Activated naive CD8-positive, alpha-beta T cell treated with anti-CD3 and anti-CD28 coated beads, Interleukin-2, amount 50 U/mL, for 16 hours (primary cell): Measurements from ENCODE around the gene EMC10.
A peak's percentile ranks its signal among the peaks of the same experiment; 100 is the strongest.

Experiments used
- DNase-seq: peaks from one replicate; pipeline ENCODE4 v3.0.0-alpha.2; 2020; ENCODE audit warnings: low read depth, low spot score

The EMC10 gene

DNA sequence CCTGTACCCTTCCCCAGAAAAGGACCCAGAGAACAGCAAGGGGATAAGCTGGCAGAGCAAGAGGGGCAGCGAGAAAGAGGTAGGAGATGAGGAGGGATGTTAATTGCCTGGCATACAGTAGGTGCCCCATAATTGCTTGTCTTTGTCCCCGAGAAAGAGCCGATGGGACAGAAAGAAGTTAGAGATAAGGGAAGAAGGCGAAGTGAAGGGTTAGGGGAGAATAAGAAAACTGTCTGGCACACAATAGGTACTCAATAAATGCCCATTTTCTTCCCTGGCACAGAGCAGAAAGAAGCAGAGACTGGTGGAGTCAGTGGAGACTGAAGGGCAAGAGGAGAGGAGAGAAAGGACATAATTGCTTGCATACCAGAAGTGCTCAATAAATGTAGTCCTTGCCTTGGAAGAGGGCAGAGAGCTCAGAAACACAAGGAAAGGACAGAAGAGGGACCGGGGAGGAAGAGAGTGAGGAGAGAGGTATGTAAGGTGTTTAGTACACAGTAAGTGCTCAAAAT is 18.8 kb downstream of the EMC10 start:
- no peak for DNase-seq

DNA sequence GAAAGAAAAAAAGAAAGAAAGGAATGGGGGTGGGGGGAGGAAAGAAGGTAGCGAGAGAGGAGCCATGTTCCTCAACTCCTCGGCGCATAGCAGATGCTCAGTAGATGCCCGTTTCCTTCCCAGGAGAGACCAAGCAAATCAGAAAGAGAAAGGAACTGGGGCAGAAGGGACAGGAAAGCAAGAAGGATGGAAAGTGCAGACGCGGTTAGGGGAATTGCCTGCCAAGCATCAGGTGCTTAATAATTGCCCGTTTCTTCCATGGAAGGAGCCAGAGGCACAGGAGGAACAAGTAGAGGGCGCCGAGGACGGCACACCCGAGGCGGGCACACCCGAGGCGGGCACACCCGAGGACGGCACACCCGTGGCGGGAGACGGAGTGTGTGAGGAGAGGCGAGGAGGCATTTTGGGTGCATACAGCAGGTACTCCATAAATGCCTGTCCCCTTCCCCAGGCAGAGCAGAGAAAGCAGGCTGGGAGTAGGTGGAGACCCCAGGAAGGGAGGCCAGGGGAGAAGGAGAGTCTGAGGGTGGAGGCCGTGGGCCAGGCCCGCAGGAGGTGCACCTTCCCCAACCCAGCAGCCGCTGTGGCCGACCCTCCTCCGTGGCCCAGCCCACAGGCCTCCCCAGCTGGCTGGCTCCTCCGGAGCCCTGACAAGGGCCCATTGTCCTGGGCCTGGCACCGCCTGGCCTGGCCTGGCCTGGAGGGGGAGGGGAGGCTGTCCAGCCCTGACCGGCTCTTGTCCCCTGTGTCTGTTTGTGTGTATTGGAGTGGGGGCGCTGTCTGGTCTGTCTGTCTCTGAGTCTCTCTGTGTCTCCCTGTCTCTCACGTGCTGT is 20.1 kb downstream of the EMC10 start:
- no peak for DNase-seq

GRCh38 chr19:50497022-50497405 is 20.7 kb downstream of the EMC10 start:
- no peak for DNase-seq

DNA sequence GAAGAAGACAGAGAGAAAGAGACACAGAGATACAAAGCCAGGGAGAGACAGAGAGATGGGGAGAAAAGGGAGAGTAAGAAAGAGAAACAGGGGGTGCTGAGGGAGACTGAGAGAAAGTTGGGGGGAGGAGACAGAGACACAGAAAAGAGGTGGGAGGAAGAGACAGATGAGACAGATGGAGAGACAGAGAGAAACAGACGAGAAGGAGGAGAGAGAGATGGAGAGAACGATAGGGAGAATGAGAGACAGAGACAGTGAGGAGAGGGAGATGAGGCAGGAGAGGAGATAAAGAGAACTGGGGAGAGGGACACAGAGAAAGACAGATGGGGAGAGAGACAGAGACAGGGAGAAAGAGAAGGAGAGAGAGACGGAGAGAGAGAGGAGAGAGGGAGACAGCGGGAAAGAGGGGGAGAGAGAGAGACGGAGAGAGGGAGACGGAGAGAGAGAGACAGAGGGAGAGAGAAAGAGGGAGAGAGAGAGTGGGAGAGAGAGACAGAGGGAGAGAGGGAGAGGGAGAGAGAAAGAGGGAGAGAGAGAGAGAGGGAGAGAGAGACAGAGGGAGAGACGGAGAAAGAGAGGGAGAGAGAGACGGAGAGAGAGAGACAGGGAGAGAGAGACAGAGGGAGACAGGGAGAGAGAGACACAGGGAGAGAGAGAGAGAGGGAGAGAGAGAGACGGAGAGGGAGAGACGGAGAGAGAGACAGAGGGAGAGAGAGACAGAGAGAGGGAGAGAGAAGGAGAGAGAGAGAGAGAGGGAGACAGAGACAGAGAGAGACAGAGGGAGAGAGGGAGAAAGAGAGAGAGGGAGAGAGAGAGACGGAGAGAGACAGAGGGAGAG is 22.1 kb downstream of the EMC10 start:
- DNase-seq: no peak

GRCh38 chr19:50500060-50500752 is 23.9 kb downstream of the EMC10 start:
- DNase-seq: no peak

DNA sequence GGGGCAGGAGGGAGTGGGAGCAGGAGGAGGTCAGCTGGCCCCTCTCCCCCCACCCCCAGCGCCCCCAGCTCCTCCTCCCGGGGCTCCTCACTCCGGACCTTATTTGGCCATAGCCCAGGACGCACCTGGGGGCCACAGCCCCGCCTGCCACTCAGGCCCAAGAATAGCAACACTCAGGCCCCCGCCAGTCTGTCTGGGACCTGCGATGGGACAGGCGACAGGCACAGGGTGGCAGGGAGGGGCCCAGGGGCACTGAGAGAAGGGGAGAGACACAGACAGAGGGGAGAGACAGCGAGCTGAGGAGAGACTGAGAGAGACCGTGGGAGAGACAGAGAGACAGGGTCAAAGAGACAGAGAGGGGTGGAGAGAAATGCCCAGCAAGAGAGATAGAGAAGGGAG is 24.4 kb downstream of the EMC10 start:
- no peak for DNase-seq

GRCh38 chr19:50501186-50501567 is 24.9 kb downstream of the EMC10 start:
- DNase-seq: no peak

DNA sequence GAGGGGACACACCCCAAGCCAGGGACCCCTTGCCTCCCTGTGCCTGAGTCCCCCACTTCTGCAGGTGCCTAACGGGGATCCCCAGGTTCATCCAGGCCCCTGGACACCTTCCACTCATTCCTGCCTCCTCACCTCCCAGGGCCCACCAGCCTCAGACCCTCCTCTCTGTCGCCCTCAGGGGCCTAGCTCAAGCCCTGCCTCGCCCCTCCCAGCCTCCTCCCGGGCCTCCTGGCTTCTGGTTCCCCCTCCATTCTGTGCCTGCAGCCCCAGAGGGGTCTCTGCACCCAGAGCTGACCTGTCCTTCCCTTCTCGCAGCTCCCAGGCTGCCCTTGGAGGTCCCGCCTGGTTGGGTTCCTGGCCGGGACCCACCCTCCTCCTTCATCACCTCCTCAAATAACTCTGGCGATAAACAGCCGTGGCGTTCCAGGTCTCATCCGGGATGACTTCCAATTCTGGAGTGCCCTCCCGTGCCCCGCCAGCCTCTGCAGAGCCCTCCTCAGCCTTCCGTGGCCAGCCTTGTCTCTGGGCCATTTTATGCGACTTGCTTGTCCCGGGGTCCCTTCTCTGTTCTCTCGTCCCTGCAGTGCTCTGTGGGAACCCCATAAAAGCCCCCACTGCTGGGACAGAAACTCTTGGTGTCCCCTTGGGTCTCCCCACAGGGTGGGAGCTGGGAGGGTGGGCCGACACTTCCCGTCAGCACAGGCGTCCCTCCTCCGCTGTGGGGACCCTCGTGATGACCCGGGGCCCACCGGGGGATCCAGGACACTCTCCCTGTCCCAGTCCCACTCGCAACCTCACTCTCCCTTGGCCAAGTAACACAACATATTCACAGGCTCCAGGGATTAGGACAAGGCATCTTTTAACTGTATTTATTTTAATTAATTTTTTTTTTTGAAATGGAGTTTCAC is 25.5 kb downstream of the EMC10 start:
- no peak for DNase-seq

DNA sequence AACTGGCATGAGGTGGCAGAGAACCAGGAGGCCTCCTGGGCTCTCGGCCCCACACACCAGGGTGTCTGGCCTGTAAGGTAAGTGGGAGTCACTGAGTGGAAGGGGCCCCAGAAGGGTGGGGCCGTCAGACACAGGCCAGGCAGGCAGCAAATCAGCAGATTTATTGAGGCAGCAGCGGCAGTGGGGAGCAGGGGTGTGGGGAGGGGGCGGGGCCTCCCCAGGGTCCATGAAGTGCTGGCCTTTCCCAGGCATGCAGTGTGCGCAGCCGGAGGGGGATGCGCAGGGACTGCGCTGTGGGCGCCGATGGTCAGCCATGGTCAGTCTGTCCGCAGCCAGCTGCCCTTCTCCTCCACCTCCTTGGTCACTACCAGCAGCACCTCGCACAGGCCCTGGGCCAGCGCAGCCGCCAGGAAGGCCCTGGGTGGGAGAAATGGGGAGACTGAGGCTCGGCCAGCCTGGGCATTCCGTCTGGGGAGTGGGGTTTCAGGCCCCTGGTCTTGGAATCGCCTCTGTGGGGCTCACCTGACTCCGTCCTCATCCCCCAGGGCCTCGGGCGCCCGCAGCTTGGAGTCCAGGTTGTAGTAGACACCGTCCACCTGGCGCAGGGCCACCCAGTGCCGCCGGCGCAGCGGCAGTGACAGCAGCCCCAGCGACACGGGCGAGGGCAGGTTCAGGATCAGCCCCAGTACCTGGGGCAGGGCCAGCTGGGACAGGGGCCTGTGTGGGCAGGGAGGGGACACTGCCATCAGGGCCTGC is 29.7 kb downstream of the EMC10 start:
- DNase-seq: no peak

DNA sequence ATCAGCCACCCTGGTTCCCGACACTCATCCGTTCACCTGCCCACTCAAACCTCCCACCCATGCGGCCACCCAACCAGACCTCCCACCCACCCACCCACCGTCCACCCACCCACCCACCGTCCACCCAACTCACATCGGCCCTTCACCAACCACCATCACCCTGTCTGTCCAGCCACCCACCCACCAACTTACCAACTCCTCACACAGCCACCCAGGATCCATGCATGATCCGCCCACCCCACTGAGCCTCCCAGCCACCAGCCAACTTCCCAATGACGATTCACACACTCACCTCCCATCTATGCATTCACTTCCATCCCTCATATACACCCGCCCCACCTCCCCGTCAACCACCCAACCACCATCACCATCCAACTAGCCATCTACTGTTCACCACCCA is 30.4 kb downstream of the EMC10 start:
- no peak for DNase-seq

- DNase-seq: no peak
These were observed 31.1 kb downstream of the EMC10 start for GRCh38 chr19:50507376-50507775.

- DNase-seq: no peak
These were observed 32.5 kb downstream of the EMC10 start for GRCh38 chr19:50508843-50509190.

DNA sequence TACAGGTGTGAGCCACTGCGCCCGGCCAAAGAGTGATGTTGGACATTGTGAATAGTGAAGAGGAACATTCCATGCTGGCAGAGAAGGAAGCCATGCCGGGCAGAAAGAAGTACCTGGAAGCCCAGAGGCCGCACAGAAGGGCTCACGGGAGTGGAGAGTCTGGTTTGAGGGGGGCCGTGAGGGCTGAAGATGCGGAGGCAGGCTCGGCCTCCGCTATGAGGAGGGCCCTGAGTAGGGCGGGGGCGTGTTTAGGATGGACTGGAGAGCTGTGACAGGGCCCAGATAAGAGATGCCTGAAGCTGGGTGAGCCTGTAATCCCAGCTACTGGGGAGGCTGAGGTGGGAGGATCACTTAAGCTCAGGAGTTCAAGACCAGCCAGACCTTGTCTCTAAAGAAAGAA is 33.1 kb downstream of the EMC10 start:
- no peak for DNase-seq

- no peak for DNase-seq
These were observed 33.9 kb downstream of the EMC10 start for GRCh38 chr19:50510121-50510670.

DNA sequence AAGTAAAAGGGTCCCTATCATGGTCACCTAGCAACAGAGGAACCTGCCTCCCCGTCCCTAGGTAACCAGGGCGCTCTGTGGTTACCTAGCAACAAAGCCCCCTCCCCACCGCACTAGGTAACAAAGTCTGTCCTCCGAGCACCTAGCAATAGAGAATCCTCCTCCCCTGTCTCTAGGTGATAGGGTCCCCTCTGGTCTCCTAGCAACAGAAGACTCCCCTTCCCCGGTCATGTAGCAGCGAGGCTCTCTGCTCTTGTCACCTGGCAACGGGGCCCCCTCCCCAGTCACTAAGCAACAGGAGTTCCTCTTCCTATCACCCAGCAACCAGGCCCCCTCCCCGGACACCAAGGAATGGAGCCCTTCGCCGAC is 34.4 kb downstream of the EMC10 start:
- DNase-seq: no peak

DNA sequence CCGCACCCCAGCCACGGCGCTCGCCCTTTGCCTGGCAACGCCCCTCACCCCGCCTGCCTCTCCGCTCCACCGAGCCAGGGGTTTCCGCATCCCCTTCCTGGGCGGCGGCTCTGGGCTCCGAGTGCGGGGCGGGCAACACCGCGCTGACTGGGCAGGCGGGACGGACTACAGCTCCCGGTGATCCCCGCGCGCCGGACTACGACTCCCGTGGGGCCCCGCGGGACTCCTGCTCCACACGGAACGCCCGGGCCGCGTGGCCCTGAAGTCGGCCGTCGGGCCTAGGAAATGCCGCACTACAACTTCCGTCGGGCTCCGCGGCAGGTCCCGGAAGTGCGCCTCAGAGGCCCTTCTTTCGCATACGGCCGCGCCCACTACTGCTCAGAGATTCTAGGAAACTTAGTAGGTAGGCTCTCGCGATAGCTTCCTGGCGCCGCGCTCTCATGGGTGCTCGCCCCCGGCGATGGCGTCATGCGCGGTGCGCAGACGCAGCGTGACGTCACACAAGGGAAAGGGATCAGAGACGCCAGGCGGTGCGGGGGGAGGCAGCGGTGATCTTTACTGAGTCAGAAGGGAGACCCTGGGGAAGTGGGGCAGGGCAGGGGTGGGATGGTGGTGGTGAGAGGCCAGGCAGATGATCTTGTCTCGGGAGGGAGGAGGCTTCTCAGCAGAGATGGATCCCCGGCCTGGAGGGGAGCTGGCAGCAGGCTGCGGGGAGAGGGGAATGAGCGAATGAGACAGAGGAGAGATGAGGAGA is 34.9 kb downstream of the EMC10 start, which contains the start of gene JOSD2:
Gene JOSD2, minus strand, starts transcription at position 123 of the 754 bp plus-strand sequence. CDS start 760 bp downstream, outside the sequence.
- DNase-seq: peak; percentile 96

DNA sequence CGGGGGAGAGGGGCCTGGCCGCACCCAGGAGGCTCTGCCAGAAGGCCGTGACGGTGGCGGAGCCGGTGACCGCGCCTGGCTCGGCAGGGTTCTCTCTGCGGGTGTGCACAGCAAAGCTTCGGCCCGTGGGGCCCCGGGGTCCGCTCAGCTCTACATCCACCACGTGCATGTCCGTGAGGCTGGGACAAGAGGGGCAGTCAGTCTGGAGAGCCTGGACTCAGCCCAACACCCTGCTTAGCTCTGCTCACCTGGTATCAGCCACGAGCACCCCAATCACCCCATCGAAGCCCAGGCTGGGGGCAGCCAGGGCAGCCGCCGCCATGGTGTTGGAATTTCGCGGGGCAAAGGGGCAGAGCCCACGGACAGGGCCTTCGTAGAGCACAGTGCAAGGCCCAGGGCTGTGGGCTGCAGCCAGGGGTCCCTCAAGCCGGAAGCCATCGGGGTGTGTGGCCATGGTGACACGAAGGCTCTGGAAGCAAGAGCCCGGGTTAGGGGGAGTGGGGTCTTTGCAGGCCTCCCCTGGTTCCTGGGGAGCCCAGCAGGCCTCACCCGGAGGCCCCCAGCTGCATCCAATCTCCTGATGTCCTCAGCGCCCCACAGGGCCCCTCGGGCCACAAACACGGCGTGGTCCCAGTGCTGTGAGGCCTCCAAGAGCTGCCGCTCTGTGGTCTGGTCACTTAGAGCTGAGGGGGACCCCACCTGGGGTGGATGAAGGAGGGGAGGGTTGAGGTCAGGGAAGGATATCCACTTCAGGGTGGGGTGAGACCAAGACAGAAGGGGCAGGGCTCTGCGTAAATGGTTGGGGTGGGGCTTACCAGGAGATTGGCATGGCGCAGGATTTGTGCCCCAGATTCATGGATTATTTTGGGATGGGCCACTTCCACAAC is 36.0 kb downstream of the EMC10 start:
- no peak for DNase-seq

GRCh38 chr19:50512999-50513745 is 36.9 kb downstream of the EMC10 start:
- DNase-seq: no peak
